ENCODE results near the gene ALDH4A1.

GRCh38 chr1:18940303-18941020, 38.1 kb upstream of the ALDH4A1 start:
- TF ChIP-seq, protein P1, sequence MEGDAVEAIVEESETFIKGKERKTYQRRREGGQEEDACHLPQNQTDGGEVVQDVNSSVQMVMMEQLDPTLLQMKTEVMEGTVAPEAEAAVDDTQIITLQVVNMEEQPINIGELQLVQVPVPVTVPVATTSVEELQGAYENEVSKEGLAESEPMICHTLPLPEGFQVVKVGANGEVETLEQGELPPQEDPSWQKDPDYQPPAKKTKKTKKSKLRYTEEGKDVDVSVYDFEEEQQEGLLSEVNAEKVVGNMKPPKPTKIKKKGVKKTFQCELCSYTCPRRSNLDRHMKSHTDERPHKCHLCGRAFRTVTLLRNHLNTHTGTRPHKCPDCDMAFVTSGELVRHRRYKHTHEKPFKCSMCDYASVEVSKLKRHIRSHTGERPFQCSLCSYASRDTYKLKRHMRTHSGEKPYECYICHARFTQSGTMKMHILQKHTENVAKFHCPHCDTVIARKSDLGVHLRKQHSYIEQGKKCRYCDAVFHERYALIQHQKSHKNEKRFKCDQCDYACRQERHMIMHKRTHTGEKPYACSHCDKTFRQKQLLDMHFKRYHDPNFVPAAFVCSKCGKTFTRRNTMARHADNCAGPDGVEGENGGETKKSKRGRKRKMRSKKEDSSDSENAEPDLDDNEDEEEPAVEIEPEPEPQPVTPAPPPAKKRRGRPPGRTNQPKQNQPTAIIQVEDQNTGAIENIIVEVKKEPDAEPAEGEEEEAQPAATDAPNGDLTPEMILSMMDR (IDR thresholded peaks at IDR 0.05; ENCODE audit: borderline replicate concordance, extremely low read depth, low read length, poor library complexity, severe bottlenecking) = no peak
- TF ChIP-seq EZH2 (IDR thresholded peaks at IDR 0.05; ENCODE audit: borderline replicate concordance, low read depth, low read length, severe bottlenecking) = no peak
